Ramos (cell line): Measurements from ENCODE around the gene MX2.

ENCODE experiments used
- in situ Hi-C: fragments of 300-500 bp; cut with MboI; formaldehyde crosslinking; loops from one replicate; pipeline ENCODE4 v1.14.3; 2022; ENCODE audit warnings: low sequenced_read_pairs; ENCODE audit not compliant: unreplicated experiment

Gene MX2

GRCh38 chr21:41429305-41429704 lies 67.5 kb downstream of the MX2 start:
- in situ Hi-C loops, result no loop called here

DNA sequence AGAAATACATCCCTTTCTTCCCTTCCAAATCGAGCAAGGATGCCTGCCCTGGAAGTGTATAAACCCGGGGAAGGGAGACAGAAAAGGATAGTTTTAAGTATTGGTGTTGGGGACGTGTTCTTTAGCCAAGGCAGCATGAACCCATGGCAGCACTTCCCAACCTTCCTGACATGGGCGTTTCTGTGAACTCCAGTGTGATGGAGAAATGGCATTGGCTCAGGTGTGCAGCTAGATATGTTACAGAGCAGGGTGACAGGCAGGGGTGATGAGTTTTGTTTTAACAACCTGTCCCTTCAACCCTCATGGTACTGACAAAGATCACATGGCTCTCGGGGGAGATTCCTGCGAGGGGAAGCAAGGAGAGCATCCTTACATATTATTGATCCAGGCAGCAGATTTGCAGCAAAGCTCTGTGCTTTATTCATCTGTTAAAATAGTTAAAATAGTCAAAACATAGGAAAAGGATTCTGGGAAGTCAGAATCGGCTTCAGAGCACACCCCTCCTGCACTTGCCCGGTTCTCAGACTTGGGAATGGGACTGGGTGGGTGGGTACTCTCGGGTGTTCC lies 68.2 kb downstream of the MX2 start:
- in situ Hi-C loops, result no loop called here

GRCh38 chr21:41431788-41432548 lies 70.1 kb downstream of the MX2 start:
- in situ Hi-C loops, result no loop called here

GRCh38 chr21:41432562-41433460 lies 71.0 kb downstream of the MX2 start:
- in situ Hi-C loops, result no loop called here

DNA sequence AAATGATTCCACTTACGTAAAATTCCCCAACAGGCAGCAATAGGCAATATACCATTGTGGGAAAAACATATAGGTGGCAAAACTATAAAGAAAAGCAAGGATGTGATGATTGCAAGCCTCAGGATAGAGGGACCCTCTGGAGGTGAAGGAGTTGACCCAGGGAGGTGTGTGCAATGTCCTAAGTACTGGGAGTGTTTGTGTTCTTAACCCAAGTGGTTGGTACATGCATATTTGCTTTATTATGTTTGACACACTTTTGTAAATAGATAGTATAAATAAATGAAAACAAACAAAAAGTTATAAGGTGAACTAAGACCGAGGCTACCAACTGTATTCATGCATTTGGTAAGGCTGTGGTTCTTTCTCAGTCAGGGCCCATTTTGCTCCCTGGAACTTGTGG lies 71.7 kb downstream of the MX2 start:
- in situ Hi-C loops, result no loop called here

DNA sequence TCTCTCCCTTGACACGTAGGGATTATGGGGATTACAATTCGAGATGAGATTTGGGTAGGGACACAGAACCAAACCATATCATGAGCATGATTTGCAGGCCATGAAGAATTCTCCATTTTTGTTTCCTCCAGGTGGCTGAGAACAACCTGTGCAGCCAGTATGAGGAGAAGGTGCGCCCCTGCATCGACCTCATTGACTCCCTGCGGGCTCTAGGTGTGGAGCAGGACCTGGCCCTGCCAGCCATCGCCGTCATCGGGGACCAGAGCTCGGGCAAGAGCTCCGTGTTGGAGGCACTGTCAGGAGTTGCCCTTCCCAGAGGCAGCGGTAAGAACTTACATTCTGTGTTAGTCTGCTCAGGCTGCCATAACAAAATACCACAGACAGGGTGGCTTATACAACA lies 73.9 kb downstream of the MX2 start:
- in situ Hi-C loops, result no loop called here

GRCh38 chr21:41437729-41438128 lies 75.9 kb downstream of the MX2 start:
- in situ Hi-C loops, result no loop called here

DNA sequence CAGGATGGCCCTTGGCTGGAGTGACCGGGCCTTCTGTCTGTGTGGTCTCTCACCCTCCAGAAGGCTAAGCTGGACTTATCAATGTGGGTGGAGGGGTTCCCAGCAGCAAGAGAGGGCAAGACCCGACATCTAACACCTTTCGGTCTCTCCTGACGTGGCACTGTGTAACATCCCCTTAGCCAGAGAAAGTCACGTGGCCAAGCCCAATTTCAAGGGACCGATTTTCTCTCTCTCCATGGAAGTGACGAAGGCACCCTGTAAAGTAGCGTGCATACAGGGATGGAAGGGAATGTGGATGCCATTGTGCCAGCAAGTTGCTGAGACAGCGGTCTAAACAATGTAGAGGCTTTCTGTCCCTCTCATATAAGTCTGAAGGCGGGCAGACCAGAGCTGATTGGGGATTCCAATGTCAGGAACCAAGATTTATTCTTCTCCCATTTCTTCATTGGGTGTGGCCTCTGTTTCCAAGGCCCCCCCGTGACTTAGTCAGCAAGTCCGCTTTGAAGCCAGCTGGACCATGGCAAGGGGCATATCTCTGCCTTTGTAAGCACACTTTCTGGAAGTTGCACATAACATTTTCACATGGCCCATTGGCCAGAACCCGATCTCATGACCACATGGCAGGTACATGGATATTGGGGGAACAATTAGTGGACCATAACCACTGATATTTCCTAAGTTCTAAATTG lies 76.7 kb downstream of the MX2 start:
- in situ Hi-C loops, result no loop called here

- in situ Hi-C loops, result no loop called here
These were observed 77.4 kb downstream of the MX2 start for GRCh38 chr21:41439248-41439647.

DNA sequence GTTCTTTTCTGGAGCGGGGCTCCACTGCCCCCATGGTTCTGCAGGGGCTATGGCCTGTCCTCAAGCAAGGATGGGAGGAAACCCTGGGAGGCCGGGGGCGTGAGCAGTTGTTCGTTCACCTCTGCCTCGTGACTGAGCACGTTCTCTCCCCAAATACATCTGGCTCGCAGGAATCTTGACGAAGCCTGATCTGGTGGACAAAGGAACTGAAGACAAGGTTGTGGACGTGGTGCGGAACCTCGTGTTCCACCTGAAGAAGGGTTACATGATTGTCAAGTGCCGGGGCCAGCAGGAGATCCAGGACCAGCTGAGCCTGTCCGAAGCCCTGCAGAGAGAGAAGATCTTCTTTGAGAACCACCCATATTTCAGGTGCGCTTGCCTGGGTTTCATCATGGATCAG lies 79.7 kb downstream of the MX2 start:
- in situ Hi-C loops, result no loop called here

GRCh38 chr21:41442481-41443186 lies 80.8 kb downstream of the MX2 start:
- in situ Hi-C loops, result no loop called here

DNA sequence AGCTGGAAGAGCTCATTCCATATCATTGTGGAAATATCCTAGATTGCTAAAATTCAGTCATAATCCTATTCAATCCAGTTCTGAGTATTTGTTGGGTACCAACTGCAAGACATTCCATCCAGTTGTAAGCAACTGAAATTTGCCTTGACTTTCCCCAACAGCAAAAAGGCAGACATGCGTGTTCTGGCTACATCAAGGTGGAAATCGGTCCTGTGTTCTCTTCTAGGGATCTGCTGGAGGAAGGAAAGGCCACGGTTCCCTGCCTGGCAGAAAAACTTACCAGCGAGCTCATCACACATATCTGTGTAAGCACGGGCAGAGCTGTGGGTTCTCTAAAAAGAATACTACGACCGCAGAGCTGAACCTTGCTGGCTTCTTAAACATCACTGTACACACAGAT lies 81.7 kb downstream of the MX2 start:
- in situ Hi-C loops, result no loop called here

DNA sequence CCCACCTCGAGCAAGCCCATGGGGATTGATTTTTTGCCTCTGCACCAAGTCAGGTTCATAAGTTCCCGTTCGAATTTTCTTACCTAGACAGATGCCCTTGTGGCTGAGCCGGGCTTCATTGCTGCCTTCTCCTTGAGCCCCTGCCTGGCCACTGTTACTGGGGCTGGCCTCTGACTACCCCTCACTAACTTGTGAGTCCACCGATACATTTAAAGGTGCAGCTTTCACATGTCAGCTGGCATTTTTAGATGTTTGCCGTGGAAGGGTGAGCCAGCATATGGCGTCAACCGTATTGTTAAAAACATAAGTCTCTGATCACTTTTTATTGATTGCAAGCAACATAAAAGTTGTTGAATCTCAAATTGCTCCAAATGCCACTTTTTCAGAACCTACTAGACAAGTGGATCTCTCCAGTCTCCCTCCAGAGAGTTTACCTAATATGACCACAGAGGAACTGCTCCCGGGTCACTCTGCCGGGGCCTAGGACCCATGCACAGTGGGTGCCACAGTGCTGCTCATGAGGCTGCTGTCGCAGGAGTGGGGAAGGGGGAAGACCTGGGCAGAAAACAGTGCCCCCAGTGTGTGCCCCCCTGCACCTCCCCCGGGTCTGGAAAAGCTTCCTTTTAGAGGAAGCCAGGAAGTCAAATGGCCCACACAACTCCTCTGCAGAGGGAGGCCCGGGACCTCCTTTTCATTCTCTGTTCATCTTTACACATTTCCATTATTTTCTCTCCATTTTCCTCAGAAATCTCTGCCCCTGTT lies 83.1 kb downstream of the MX2 start:
- in situ Hi-C loops, result no loop called here

- in situ Hi-C loops, result no loop called here
These were observed 83.6 kb downstream of the MX2 start for GRCh38 chr21:41445465-41445862.

DNA sequence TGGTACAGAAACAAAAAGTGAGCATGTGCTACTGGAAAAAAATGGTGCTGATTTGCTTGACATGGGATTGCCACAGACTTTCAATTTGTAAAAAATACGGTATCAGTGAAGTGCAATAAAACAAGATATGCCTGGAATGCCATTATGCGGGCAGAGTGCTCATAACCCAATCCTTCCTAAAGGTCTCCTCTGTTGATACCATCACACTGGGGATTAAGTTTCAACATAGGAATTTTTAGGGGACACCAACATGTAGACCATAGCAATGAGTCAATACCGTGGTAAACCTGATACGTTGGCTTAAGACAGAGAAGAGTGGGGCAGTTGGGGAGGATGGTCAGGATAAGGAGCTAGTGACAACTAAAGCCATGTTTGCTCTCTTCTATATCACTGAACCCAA lies 84.8 kb downstream of the MX2 start:
- in situ Hi-C loops, result no loop called here

DNA sequence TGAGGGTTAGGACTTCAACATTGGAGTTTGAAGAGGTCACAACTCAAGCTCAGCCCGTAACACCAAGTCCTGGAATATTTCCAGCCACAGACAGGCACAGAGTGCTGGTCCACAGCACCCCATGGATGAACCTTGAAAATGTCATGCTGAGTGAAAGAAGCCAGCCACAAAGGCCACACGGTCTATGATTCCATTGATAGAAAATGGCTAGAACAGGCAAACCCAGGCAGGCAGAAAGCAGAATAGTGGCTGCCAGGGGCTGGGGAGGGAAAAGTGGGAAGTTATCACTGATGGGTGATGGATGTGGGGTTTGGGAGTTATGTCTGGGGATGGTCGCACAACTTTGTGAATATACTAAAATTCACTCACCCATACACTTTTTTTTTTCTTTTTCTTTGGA lies 85.5 kb downstream of the MX2 start:
- in situ Hi-C loops, result no loop called here

GRCh38 chr21:41449613-41450012 lies 87.8 kb downstream of the MX2 start:
- in situ Hi-C loops, result no loop called here

GRCh38 chr21:41451753-41452676 lies 90.2 kb downstream of the MX2 start:
- in situ Hi-C loops, result no loop called here
